DMS153 treated with DMSO at 0.1 percent for 48 hours (cell line): ENCODE results near the gene RARA.
"Not testable (repeated sequence)": the region's sequence is repeated elsewhere in the genome, so short reads cannot be mapped to it uniquely, and the experiment has no call there.

ENCODE experiments used
- DNase-seq: peaks from one replicate; lab custom pipeline; 2025; ENCODE audit not compliant: unreplicated experiment; lab: John Stamatoyannopoulos, UW

RARA gene

GRCh38 chr17:40373999-40374398, 65.0 kb downstream of the RARA start:
- DNase-seq: no peak

DNA sequence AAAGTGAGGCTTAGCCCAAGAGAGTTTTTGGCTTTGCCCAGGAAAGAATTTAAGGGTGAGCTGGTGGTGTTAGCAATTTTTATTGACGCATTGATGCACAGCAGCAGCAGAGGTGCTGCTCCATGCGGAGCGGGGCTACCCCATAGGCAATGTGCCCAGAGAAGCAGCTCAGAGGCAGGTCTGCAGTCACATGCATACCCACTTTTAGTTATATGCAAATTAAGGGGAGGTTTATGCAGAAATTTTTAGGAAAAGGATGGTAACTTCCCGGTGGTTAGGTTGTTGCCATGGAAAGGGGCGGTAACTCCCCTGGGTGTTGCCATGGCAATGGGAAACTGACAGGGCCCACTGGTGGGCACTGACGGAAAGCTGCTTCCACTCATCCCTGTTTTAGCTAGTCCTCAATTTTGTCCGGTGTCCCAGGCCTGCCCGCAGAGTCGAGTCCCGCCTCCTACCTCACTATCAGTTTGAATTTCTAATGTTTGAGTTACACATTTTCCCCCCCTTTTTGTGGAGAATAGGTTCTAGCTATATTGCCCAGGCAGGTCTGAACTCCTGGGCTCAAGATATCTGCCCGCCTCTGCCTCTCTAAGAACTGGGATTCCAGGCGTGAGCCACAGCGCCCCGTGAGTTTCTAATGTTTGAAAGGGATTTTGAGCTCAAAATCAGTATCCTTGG, 66.0 kb downstream of the RARA start:
- no peak for DNase-seq

DNA sequence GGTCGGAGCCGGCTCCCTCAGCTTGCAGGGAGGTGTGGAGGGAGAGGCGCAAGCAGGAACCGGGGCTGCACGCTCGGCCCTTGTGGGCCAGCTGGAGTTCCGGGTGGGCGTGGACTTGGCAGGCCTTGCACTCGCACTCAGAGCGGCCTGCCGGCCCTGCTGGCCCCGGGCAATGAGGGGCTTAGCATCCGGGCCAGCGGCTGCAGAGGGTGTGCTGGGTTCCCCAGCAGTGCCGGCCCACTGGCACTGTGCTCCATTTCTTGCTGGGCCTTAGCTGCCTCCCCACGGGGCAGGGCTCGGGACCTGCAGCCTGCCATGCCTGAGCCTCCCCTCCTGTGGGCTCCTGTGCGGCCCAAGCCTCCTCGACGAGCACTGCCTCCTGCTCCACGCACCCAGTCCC, 66.8 kb downstream of the RARA start:
- DNase-seq: not testable (repeated sequence)

GRCh38 chr17:40376541-40376940, 67.6 kb downstream of the RARA start:
- not testable (repeated sequence) for DNase-seq

DNA sequence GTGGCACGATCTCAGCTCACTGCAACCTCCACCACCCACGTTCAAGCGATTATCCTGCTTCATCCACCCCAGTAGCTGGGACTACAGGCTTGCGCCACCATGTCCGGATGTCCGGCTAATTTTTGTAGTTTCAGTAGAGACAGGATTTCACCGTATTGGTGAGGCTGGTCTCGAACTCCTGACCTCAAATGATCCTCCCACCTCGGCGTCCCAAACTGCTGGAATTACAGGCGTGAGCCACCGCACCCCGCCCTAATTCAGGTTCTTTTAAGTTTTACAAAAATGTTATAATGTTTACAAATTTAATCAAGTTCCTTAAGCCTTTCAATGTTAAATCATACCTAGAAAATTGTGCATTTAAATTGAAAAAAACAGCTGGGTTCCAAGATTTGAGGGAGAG, 68.9 kb downstream of the RARA start:
- DNase-seq: no peak

DNA sequence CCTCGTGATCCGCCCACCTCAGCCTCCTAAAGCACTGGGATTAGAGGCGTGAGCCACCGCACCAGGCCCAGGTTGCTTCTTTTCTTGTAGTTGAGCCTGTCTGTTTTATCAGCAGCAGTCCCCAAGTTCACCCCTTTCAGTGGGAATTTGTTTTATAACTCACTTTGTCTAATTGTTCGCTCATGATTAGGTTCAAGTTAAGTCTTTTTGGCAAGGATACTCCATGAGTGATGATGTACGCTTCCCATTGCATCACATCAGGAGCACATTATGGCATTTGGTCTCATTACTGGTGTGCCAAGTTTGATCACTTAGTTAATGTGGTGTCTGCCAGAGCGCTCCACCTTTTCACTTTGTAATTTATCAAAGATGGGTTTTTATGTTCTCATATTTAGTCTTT, 70.0 kb downstream of the RARA start:
- DNase-seq: no peak

DNA sequence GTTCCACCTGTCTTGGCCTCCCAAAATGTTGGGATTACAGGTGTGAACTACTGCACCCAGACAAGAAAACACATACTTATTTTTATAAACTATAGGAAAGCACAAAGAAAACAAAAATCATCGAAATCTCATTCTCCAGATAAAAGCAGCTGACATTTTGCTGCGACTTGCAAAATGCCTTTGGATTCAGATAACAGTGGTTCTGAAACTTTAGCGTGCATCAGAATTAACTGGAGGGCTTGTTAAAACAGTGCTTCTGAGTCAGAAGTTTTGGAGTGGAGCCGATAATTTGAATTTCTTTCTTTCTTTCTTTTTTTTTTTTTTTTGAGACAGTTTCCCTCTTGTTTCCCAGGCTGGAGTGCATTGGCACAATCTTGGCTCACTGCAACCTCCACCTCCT, 73.3 kb downstream of the RARA start:
- DNase-seq: no peak

DNA sequence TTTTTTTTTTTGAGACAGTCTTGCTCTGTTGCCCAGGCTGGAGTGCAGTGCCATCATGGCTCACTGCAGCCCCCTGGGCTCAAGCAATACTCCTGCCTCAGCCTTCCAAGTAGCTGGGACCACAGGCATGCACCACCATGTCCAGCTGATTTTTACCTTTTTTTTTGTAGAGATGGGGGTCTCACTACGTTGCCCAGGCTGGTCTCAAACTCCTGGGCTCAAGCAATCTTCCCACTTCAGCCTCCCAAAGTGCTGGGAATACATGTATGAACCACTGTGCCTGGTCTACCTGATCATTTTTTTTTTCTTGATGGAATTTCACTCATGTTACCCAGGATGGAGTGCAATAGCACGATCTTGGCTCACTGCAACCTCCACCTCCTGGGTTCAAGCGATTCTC, 77.6 kb downstream of the RARA start:
- not testable (repeated sequence) for DNase-seq

DNA sequence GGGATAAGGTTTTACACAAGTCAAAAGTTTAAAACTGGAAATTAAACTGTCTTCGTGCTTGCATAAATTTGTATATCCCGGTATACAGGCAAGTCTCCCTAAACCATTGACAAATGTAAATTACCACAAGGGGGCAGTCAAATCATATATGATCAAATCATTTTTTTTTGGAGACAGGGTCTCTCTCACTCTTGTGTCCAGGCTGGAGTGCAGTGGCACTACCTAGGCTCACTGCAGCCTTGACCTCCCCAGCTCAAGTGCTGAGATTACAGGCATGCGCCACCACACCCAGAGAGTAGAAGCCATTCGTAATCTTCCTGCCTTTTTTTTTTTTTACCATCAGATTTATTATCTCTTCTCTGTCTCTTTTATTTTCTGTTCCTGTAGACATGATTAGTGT, 90.2 kb downstream of the RARA start:
- DNase-seq: no peak

GRCh38 chr17:40402668-40403067, 93.7 kb downstream of the RARA start:
- no peak for DNase-seq

DNA sequence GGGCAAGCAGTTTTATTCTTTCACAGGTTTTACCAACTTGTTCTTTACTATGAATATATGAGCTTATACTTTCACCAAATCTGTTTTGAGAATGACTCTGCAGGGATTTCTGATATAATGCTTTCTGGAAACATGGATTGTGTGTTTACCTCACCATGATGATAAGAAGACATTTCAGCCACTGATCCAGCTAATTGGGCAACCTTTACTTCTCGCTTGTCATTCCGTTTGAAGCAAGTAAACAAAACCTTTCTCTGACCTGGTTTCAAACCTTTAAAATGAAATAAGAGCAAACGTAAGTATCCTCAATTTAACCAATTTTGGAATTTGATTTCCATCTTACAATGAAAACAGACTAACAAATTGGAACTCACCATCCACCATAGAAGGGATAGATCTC, 95.0 kb downstream of the RARA start:
- no peak for DNase-seq
